ENCODE data around the gene PLAA.
"Not testable (repeated sequence)": the region's sequence is repeated elsewhere in the genome, so short reads cannot be mapped to it uniquely, and the experiment has no call there.

The PLAA gene

GRCh38 chr9:26937816-26938371 lies 9.1 kb downstream of the PLAA start:
- in situ Hi-C loops (cut with HindIII; ENCODE audit: low sequenced_read_pairs), result no loop called here

- in situ Hi-C loops (cut with HindIII; ENCODE audit: low sequenced_read_pairs), result no loop called here
Measured at GRCh38 chr9:26935847-26936246, 11.2 kb downstream of the PLAA start.

- in situ Hi-C loops (cut with HindIII; ENCODE audit: low sequenced_read_pairs), result no loop called here
Measured at GRCh38 chr9:26928902-26929495, 18.0 kb downstream of the PLAA start.

- in situ Hi-C loops (cut with HindIII; ENCODE audit: low sequenced_read_pairs), result no loop called here
Measured at GRCh38 chr9:26925609-26926008, 21.4 kb downstream of the PLAA start.

- in situ Hi-C loops (cut with HindIII; ENCODE audit: low sequenced_read_pairs), result loop anchor here (5.0 kb wide), 1 partner anchor 73 kb away; no protein-coding TSS in a partner anchor
Measured at GRCh38 chr9:26919698-26920097, 27.3 kb downstream of the PLAA start.

GRCh38 chr9:26913138-26913668 lies 33.8 kb downstream of the PLAA start:
- in situ Hi-C loops (cut with HindIII; ENCODE audit: low sequenced_read_pairs), result no loop called here

GRCh38 chr9:26904671-26905070 lies 42.4 kb downstream of the PLAA start:
- in situ Hi-C loops (cut with HindIII; ENCODE audit: low sequenced_read_pairs), result no loop called here

GRCh38 chr9:26904070-26904469 lies 43.0 kb downstream of the PLAA start:
- in situ Hi-C loops (cut with HindIII; ENCODE audit: low sequenced_read_pairs), result no loop called here

GRCh38 chr9:26893030-26893676 lies 53.9 kb downstream of the PLAA start:
- in situ Hi-C loops (cut with HindIII; ENCODE audit: low sequenced_read_pairs), result no loop called here

GRCh38 chr9:26892251-26893029 lies 54.6 kb downstream of the PLAA start, which contains the start of gene CAAP1:
TSS of gene CAAP1 (minus strand) at chr9:26892802. CDS start at chr9:26892715, 87 bp downstream.
- in situ Hi-C loops (cut with HindIII; ENCODE audit: low sequenced_read_pairs), result no loop called here

- in situ Hi-C loops (cut with HindIII; ENCODE audit: low sequenced_read_pairs), result no loop called here
Measured at GRCh38 chr9:26891726-26892125, 55.3 kb downstream of the PLAA start.

- in situ Hi-C loops (cut with HindIII; ENCODE audit: low sequenced_read_pairs), result no loop called here
Measured at GRCh38 chr9:26888271-26888670, 58.8 kb downstream of the PLAA start.

GRCh38 chr9:26882154-26882553 lies 64.9 kb downstream of the PLAA start:
- in situ Hi-C loops (cut with HindIII; ENCODE audit: low sequenced_read_pairs), result no loop called here

GRCh38 chr9:26880262-26880661 lies 66.8 kb downstream of the PLAA start:
- in situ Hi-C loops (cut with HindIII; ENCODE audit: low sequenced_read_pairs), result no loop called here

- in situ Hi-C loops (cut with HindIII; ENCODE audit: low sequenced_read_pairs), result not testable (repeated sequence)
Measured at GRCh38 chr9:26875155-26875554, 71.9 kb downstream of the PLAA start.

- in situ Hi-C loops (cut with HindIII; ENCODE audit: low sequenced_read_pairs), result no loop called here
Measured at GRCh38 chr9:26870292-26870691, 76.8 kb downstream of the PLAA start.

- in situ Hi-C loops (cut with HindIII; ENCODE audit: low sequenced_read_pairs), result no loop called here
Measured at GRCh38 chr9:26863074-26863473, 84.0 kb downstream of the PLAA start.

- in situ Hi-C loops (cut with HindIII; ENCODE audit: low sequenced_read_pairs), result no loop called here
Measured at GRCh38 chr9:26856413-26857032, 90.5 kb downstream of the PLAA start.

Measured in endothelial cell of hepatic sinusoid (primary cell).